GM18526 (cell line): Measurements from ENCODE around the gene GJD4.

Experiments
- POLR2A ChIP-seq: IDR thresholded peaks from 3 replicates; pipeline ENCODE4 v1.6.1; 2011; ENCODE audit not compliant: insufficient read length; ENCODE audit errors: extremely low read depth

The GJD4 gene

GRCh38 chr10:35633006-35633980, 28.2 kb downstream of the GJD4 start:
- no peak for TF ChIP-seq POLR2A

- TF ChIP-seq POLR2A, result no peak
Observed at GRCh38 chr10:35635576-35635975, 30.4 kb downstream of the GJD4 start.

GRCh38 chr10:35636956-35637355, 31.8 kb downstream of the GJD4 start:
- no peak for TF ChIP-seq POLR2A

GRCh38 chr10:35637462-35637861, 32.3 kb downstream of the GJD4 start:
- no peak for TF ChIP-seq POLR2A

- TF ChIP-seq POLR2A, result no peak
Observed at GRCh38 chr10:35638101-35638500, 33.0 kb downstream of the GJD4 start.

- no peak for TF ChIP-seq POLR2A
Observed at GRCh38 chr10:35639021-35639727, 34.0 kb downstream of the GJD4 start.

- TF ChIP-seq POLR2A, result no peak
Observed at GRCh38 chr10:35639728-35640401, 34.7 kb downstream of the GJD4 start.

GRCh38 chr10:35640474-35640873, 35.3 kb downstream of the GJD4 start:
- no peak for TF ChIP-seq POLR2A

GRCh38 chr10:35640951-35641675, 36.0 kb downstream of the GJD4 start:
- TF ChIP-seq POLR2A, result no peak

- no peak for TF ChIP-seq POLR2A
Observed at GRCh38 chr10:35641676-35642034, 36.5 kb downstream of the GJD4 start.

- TF ChIP-seq POLR2A, result no peak
Observed at GRCh38 chr10:35642035-35642792, 37.1 kb downstream of the GJD4 start, which contains the start of gene FZD8. Gene FZD8 (minus strand): TSS chr10:35642296. CDS start chr10:35641429, 867 bp downstream.

GRCh38 chr10:35642793-35643114, 37.6 kb downstream of the GJD4 start:
- no peak for TF ChIP-seq POLR2A

GRCh38 chr10:35643151-35644049, 38.3 kb downstream of the GJD4 start:
- no peak for TF ChIP-seq POLR2A

- no peak for TF ChIP-seq POLR2A
Observed at GRCh38 chr10:35644050-35644950, 39.2 kb downstream of the GJD4 start.
